Endothelial cell of umbilical vein (primary cell): ENCODE data around the gene RAB31. TPM values are rescaled to one million over a fixed set of nuclear protein-coding genes. Genes with fewer than 3 reads are reported as not detected.

Source experiments
- BruUV-seq: library from RNA; stranded (reverse); fragments of 400-500 nt; replicated peaks from 2 replicates; lab custom pipeline; 2021; lab: Mats Ljungman, UMichigan
- CTCF ChIA-PET: fragments of 300-600, 350-600 bp; sonication (Branson Sonifier 250); formaldehyde crosslinking; loops from one replicate; lab custom pipeline; 2021; ENCODE audit warnings: antibody characterized with exemption, inconsistent platforms; lab: Charles Lee
- POLR2A ChIA-PET: fragments of 300-600, 350-600 bp; sonication (Branson Sonifier 250); formaldehyde crosslinking; loops from one replicate; lab custom pipeline; 2021; ENCODE audit warnings: antibody characterized with exemption, inconsistent platforms; lab: Charles Lee
- DNase-seq: peaks from one replicate; pipeline ENCODE4 v3.0.0-alpha.2; 2011; ENCODE audit warnings: low read depth, low spot score
- FAIRE-seq: peaks from 2 replicates; lab custom pipeline; 2011; peaks lifted over from hg19 to GRCh38; lab: Jason Lieb, UNC
- H2AFZ ChIP-seq: 2 replicates; pipeline ENCODE4 v1.6.0; 2012; ENCODE audit warnings: low read depth, low read length, control low read depth, inconsistent platforms
- H3K27ac ChIP-seq: 2 replicates; pipeline ENCODE4 v1.5.1; 2011; ENCODE audit warnings: low read depth, mild to moderate bottlenecking, control low read depth, low read length, moderate library complexity; ENCODE audit not compliant: insufficient read depth
- H3K27me3 ChIP-seq, 2 experiments: 2 replicates each; pipeline versions ENCODE4 v1.6.0 to v1.6.1; 2011; ENCODE audit warnings: low read length in 2 of 2, mixed read lengths in 1 of 2; ENCODE audit not compliant: control insufficient read depth in 2 of 2, insufficient read depth in 2 of 2
- H3K36me3 ChIP-seq, 2 experiments: 2 replicates in 1 of 2; 3 replicates in 1 of 2; pipeline ENCODE4 v1.5.1; 2011; ENCODE audit warnings: low read length in 2 of 2, mild to moderate bottlenecking in 1 of 2, moderate library complexity in 1 of 2; ENCODE audit not compliant: control insufficient read depth in 2 of 2, insufficient read depth in 2 of 2; ENCODE audit errors: extremely low read depth in 1 of 2
- H3K4me1 ChIP-seq: 3 replicates; pipeline ENCODE4 v1.5.1; 2011; ENCODE audit warnings: mild to moderate bottlenecking, low read length; ENCODE audit not compliant: control insufficient read depth, insufficient read depth; ENCODE audit errors: extremely low read depth
- H3K4me2 ChIP-seq: 2 replicates; pipeline ENCODE4 v1.6.1; 2011; ENCODE audit warnings: low read length, control low read depth, mixed read lengths; ENCODE audit not compliant: insufficient read depth
- H3K4me3 ChIP-seq, 3 experiments: fragments of 200-600 bp in 1 of 3; sonication (generic), shearing (Covaris generic) in 1 of 3; replicated peaks in 1 of 3; 2 replicates each; pipeline ENCODE4 v1.5.1; 2011 to 2016; ENCODE audit warnings: control low read depth in 3 of 3, low read length in 3 of 3, mild to moderate bottlenecking in 2 of 3, inconsistent platforms in 1 of 3, low read depth in 1 of 3, moderate library complexity in 1 of 3; ENCODE audit not compliant: insufficient read depth in 1 of 3
- H3K79me2 ChIP-seq: 2 replicates; pipeline ENCODE4 v1.6.0; 2012; ENCODE audit warnings: low read length, inconsistent platforms; ENCODE audit not compliant: control insufficient read depth, insufficient read depth
- H3K9ac ChIP-seq: replicated peaks from 2 replicates; pipeline ENCODE3; 2011; ENCODE audit warnings: low read length, control low read depth; ENCODE audit not compliant: insufficient read depth; ENCODE audit errors: extremely low read depth
- H3K9me1 ChIP-seq: replicated peaks from 3 replicates; pipeline ENCODE4 v1.6.0; 2011; ENCODE audit warnings: mild to moderate bottlenecking, low read length; ENCODE audit not compliant: control insufficient read depth, insufficient read depth; ENCODE audit errors: extremely low read depth
- H3K9me3 ChIP-seq: replicated peaks from 2 replicates; pipeline ENCODE4 v1.5.1; 2012; ENCODE audit warnings: low read length, inconsistent platforms; ENCODE audit not compliant: control insufficient read depth, insufficient read depth
- H4K20me1 ChIP-seq: replicated peaks from 2 replicates; pipeline ENCODE3; 2011; ENCODE audit warnings: mild to moderate bottlenecking, low read length; ENCODE audit not compliant: control insufficient read depth, insufficient read depth; ENCODE audit errors: extremely low read depth
- CTCF ChIP-seq, 2 donors: IDR thresholded peaks; 1 replicate in 1 of 2; 2 replicates in 1 of 2; pipeline ENCODE4 v1.5.1; 2011; ENCODE audit warnings: low read length in 2 of 2, mild to moderate bottlenecking in 2 of 2, moderate library complexity in 2 of 2, control low read depth in 1 of 2, inconsistent platforms in 1 of 2, low read depth in 1 of 2; ENCODE audit not compliant: insufficient read depth in 1 of 2; ENCODE audit errors: extremely low read depth in 1 of 2
- EZH2 ChIP-seq: IDR thresholded peaks from 2 replicates; pipeline ENCODE4 v1.6.1; 2012; ENCODE audit warnings: borderline replicate concordance, low read depth, mild to moderate bottlenecking, moderate library complexity, low read length, inconsistent platforms; ENCODE audit not compliant: severe bottlenecking
- GATA2 ChIP-seq: IDR thresholded peaks from 2 replicates; pipeline ENCODE4 v1.7.0; 2011; ENCODE audit warnings: low read depth, mild to moderate bottlenecking, moderate library complexity, mixed read lengths, low read length; ENCODE audit not compliant: insufficient read length, insufficient read depth
- JUN ChIP-seq: IDR thresholded peaks from 2 replicates; pipeline ENCODE4 v1.6.1; 2011; ENCODE audit warnings: borderline replicate concordance, low read depth; ENCODE audit not compliant: insufficient read length, insufficient read depth
- POLR2A ChIP-seq: IDR thresholded peaks from 2 replicates; pipeline ENCODE4 v1.6.1; 2012; ENCODE audit warnings: low read depth, mild to moderate bottlenecking, control low read depth, low read length
- dilution Hi-C: fragments of 300-500 bp; cut with MboI; formaldehyde crosslinking; loops from one replicate; pipeline ENCODE4 v1.15.0; 2019; ENCODE audit warnings: low sequenced_read_pairs; ENCODE audit not compliant: extremely low pct_ligation_motif_present
- intact Hi-C: fragments of 100-400 bp; cut with micrococcal nuclease; formaldehyde crosslinking; loops from one replicate; pipeline ENCODE4 v1.10.0; 2022
- polyA plus RNA-seq, 4 experiments: library from polyadenylated mRNA; depleted of rRNA in 3 of 4; stranded (reverse) in 3 of 4; unstranded in 1 of 4; fragments of >200 nt; gene quantifications; 2 replicates each; pipeline versions ENCODE4 v1.2.1 to v1.2.3, GENCODE V29; 2011 to 2012; ENCODE audit warnings: missing spikeins in 1 of 4
- total RNA-seq: library from RNA; stranded (reverse); gene quantifications from 2 replicates; pipeline ENCODE4 v1.2.3, GENCODE V29; 2021

Gene RAB31
- total and polyA plus RNA-seq, 2 donors (not counting 3 experiments of a cell fraction or from before 2014, with no cell fraction given): 30.5 TPM

- no peaks in the 10 kb centered on the region for H3K9me1 ChIP-seq
- BruUV-seq: no TSS peak
- no peaks in the 10 kb centered on the region for H3K79me2 ChIP-seq
- ChIA-PET POLR2A (no interaction called here), CTCF (interaction anchor here (1.2 to 2.1 kb wide), 2 partner anchors 8 to 178 kb away, joined by 3 to 5 read pairs; no protein-coding TSS in a partner anchor)
- H3K4me1 ChIP-seq: no peaks in the 10 kb centered on the region
- no peak for TF ChIP-seq EZH2
- no peak for TF ChIP-seq CTCF (IDR thresholded peaks at IDR 0.05; ENCODE audit: extremely low read depth in 1 of 2, insufficient read depth in 1 of 2, low read depth in 1 of 2, low read length in 2 of 2)
- TF ChIP-seq POLR2A: no peak
- no peak for TF ChIP-seq JUN
- TF ChIP-seq GATA2: no peak
- H3K4me2 ChIP-seq: no peak overlapping the region
- H3K9ac ChIP-seq: no peak overlapping the region
- H3K36me3 ChIP-seq: peaks cover 0 to 2% of the 10 kb centered on the region in 2 experiments
- dilution Hi-C loops (no loop called here), intact Hi-C loops (no loop called here)
- H3K9me3 ChIP-seq: no peaks in the 10 kb centered on the region
- DNase-seq (no peak), FAIRE-seq (no peak)
- H3K27me3 ChIP-seq: no peaks in the 10 kb centered on the region
- H4K20me1 ChIP-seq: no peaks in the 10 kb centered on the region
- H3K4me3 ChIP-seq: no peak overlapping the region
- no peak overlapping the region for H2AFZ ChIP-seq
- no peak overlapping the region for H3K27ac ChIP-seq
Observed at GRCh38 chr18:9862686-9863085, 154.6 kb downstream of the RAB31 start.

- Histone ChIP-seq H3K9me3 (no peaks in the 10 kb centered on the region), H3K9me1 (no peaks in the 10 kb centered on the region), H4K20me1 (no peaks in the 10 kb centered on the region), H3K36me3 (peaks cover 0 to 2% of the 10 kb centered on the region in 2 experiments), H3K27ac (no peak overlapping the region), H3K4me1 (no peaks in the 10 kb centered on the region), H3K27me3 (no peaks in the 10 kb centered on the region), H3K4me3 (no peak overlapping the region), H3K79me2 (no peaks in the 10 kb centered on the region), H3K4me2 (no peak overlapping the region), H2AFZ (no peak overlapping the region), H3K9ac (no peak overlapping the region)
- TF ChIP-seq EZH2 (no peak), JUN (no peak)
- no peak for FAIRE-seq
- dilution Hi-C loops (no loop called here), intact Hi-C loops (no loop called here)
- ChIA-PET CTCF (no interaction called here), POLR2A (no interaction called here)
- no TSS peak for BruUV-seq
- DNase-seq: no peak
Observed at GRCh38 chr18:9863282-9863681, 155.2 kb downstream of the RAB31 start.
